Measurements from ENCODE around the gene PRDM16.

DNA sequence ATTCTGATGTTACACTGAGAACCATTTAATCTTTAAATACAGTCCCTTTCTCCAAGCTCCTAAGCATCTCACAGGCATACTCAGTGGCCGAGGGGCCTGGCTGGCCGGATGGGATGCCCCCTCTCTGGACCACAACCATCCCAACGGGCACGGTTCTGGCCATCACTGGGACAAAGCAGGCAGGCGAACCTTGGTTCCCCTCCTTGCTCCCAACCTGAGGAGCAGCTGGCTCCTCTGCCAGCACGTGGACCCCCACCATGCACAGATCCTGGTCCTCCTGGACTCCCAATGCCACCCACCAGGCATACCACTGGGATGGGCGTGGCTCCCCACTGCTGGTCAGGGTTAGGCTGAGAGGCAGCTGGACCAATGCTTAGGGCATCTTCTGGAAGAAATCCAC lies 19.8 kb upstream of the PRDM16 start:
- TF ChIP-seq EZH2 (IDR thresholded peaks at IDR 0.05; ENCODE audit: insufficient read depth, low read length) (no peak), CTCF (IDR thresholded peaks at IDR 0.05; ENCODE audit: insufficient read depth, low read depth, low read length) (no peak)

Measured in astrocyte (in vitro differentiated cells and primary cell).